T47D (cell line): Measurements from ENCODE around the gene CDADC1.

Experiments used
- DNase-seq, 2 experiments: peaks; one replicate each; pipeline versions ENCODE4 v3.0.0 to v3.0.0-alpha.2; 2011 to 2012; ENCODE audit warnings: low read depth in 1 of 2, low spot score in 1 of 2
- JUND ChIP-seq: IDR thresholded peaks from 2 replicates; pipeline ENCODE4 v1.6.1; 2012; ENCODE audit warnings: low read depth
- in situ Hi-C: cut with HindIII; loops from 2 replicates; pipeline ENCODE4 v1.10.0; 2016; ENCODE audit warnings: low sequenced_read_pairs, low pct_unique_long_range_greater_than_20kb

Gene CDADC1

DNA sequence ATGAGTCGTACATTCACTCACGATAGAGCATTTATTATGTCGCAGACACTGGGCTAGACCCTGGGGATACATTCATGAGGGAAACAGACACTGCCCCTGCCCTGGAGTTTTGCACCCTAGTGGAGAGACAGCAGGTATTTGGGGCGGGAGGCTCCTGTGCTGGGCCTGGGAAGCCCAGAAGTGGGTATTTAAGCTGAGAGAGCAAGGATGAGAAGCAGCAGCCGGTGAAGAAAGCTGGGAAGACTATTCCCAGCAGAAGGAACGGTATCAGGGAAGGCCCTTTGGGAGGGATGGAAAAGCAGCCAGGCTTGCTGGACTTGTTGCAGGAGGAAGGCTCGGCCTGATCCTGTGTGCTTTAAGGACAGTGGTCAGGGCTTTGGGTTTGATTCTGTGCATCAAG, 54.5 kb downstream of the CDADC1 start:
- in situ Hi-C loops, result no loop called here
- no peak for TF ChIP-seq JUND
- DNase-seq, result no peak

DNA sequence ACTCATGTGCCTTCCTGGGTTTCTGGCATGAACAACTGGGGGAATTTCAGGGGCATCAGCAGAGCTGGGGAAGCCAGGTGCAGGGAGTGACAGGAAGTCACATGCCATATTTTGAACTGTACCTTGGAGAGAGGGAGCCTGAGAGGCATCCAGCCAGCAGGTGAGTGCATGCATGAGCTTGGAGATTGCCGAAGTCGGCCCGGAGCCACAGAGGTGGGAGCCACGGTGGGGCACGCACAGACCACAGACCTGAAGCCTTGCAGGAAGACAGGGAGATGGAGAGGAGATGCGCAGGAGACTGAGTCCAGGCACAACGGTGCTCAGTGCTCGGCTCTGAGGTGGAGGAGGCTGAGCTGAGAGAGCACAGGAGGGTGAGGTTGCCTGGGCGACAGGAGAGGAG, 55.1 kb downstream of the CDADC1 start:
- in situ Hi-C loops, result no loop called here
- TF ChIP-seq JUND, result no peak
- no peak for DNase-seq

DNA sequence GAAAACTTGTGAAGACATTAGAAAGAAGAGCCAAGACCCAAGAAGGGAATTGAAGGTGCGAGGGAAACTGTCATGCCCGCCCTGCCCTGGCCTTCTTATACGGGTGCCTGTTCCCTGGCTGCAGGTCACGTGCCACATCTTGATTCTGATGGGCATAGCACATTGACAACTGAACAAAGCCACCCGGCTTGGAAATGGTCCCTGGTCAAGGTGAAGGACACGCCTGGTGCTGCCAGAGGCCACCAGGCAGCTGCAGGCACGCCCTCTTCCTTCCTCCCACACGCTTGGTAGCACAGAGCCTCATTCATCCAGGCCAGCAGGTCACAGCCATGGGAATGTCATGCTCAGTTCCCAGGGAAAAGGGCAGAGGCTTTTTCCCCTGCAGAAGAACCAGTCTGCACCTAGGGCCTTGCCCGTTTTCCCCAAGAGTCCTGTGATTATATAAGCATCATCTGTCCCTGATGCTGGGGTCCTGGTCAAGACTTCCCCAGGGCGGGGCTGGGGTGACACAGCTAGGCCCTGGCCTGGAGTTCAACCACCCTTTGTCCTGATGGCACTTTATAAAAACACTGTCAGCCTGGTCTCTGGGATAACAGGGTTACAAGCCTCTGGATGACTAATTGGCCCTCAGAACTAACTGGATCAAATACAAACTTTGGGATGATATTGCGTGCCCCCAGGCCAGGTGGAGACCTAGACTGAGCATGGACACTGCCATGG, 56.0 kb downstream of the CDADC1 start:
- DNase-seq, result no peak
- in situ Hi-C loops, result no loop called here
- TF ChIP-seq JUND, result no peak

DNA sequence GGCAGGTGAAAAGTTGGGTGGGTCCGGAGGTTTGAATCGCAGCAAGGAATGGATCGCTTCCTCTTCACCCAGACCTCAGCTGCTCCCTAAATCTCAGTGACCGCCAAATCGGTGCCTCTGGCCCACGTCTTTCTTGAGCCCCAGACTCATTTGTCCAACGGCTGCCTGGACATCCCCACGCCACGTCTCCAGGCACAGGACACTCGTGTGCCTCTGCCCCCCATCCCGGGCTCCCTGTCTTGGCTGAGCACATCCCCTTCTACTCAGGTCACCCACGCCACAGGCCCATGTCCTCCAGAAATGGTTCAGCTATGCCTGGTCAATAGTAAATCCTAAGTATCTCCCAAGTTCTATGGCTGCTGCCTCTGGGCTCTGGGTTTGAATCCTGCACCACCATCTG, 56.6 kb downstream of the CDADC1 start:
- TF ChIP-seq JUND, result no peak
- no peak for DNase-seq
- in situ Hi-C loops, result no loop called here

DNA sequence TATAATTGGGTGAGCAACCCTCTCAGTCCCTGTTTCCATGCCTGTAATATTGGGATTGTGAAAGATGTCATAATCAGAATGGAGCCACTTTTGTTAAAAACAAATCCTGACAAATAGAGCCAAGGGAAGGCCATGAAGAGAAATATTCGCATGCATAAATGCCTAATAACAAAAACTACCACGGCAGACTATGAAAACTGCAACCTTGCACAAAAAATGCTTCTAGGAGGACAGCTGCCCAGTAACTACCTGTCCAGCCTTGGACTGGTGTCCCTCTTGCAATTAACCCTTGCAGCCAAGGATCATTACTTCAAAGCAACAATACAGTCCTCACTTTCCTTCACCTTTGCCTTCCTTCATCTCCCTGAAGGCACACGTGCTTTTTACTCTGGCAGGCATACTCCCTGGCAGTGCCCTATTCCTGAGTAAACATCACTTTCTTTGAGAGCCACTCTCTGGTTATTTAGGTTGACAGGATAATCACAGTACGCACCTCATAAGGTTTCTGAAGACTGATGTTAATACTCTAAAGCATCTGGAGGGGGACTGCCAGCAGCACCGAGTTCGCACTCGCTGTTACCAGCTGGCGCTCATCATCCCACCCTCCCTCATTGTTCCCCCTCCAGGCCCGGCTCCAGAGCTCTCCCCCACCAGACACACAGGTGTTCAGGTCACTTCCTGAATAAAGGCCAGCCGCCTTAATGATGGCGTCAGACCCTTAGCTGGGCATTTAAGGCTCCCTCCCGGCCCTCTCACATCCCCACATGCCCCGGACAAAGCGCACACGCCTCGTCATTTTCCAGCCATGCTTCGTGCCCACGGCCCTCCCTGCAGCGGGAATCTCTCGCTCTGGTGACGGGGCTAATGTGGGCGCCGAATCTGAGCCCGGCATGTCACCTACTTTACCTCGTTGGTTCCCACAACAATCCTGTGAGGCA, 57.3 kb downstream of the CDADC1 start:
- no peak for TF ChIP-seq JUND
- in situ Hi-C loops, result no loop called here
- no peak for DNase-seq

DNA sequence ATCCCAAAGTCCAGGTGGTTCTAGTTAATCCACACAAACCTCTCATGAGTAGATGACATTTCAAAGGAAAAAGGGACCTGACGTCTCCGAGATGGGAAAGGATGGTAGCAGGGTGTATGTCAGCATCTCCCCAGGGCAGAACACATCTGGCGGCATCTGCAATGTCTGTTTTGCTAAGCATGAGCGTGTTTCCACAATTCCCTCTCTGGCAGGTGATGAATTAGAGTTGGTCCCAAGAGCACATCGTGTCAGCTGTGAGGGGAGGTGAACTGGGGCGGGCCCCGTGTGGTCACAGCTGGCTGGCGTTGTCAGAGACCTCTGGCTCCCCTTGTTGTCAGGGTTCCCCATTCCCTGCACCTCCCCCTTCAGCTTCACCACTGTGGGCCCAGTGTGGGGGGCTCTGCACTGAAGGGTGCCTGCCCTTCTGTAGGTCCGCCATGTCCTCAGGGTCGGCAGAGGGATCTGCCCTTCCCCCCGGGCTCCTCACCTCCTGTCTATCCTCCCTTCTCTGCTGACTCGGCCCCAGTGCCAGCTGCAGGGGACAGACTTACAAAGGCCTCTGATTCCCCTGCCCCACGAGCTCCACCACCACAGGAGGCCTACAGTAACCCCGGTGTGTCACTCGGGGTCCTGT, 58.2 kb downstream of the CDADC1 start:
- TF ChIP-seq JUND, result no peak
- DNase-seq, result no peak
- in situ Hi-C loops, result no loop called here

DNA sequence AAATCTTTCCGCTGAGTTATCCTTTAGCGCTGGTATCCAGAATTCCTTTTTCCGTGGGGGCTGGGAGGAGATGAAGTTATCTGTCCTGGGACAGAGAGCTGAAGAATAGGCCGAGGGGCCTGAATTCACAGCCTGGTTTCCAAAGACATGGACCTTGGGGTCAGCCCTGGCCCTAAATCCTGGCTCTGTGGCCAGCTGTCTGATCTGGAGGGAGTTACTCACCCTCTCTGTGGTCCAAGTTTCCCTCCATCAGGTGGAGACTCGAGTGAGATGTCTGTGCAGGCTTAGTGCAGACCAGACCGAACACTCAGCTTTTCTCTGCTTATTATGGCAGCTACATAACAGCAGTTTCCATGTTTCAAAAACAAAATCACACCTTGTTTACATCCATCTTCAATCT, 59.6 kb downstream of the CDADC1 start:
- in situ Hi-C loops, result no loop called here
- no peak for TF ChIP-seq JUND
- DNase-seq, result no peak

DNA sequence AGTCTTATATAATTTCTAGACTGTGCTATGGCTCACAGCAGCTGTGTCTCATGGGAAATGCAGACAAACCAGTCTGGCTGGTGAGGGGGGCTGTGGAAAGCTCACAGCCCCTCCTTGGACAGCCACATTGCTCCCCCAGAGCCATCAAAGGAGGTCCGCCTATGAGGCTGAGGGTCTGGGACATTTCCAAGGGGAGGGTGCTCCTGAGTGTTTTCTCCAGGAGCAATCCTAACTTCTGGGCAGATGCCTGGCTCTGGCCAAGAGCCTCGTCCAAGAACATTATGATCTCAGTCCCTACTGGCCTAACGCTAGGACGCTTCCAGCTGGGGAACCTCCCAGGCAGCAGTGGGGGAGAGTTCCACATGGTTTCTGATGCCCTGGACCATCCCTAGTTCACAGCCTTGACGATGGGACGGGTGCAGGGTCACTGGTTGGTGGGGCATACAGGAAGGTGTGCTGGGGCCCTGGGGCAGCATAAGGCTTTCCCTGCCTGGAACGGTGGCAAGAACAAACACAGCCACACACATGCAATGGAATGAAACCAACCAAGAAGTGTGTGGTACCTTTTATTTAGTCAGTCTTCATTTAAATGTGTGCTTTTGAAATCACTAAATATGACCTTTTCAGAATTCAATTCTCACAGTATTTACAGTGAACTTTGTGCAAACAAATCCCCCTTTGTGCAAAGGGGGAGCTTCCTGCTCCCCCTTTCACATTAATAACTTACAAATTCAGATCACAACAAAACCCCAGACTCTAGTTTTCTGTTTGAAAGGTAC, 60.6 kb downstream of the CDADC1 start:
- TF ChIP-seq JUND, result no peak
- in situ Hi-C loops, result no loop called here
- DNase-seq, result peak in 1 of 2 experiments; percentile 27

DNA sequence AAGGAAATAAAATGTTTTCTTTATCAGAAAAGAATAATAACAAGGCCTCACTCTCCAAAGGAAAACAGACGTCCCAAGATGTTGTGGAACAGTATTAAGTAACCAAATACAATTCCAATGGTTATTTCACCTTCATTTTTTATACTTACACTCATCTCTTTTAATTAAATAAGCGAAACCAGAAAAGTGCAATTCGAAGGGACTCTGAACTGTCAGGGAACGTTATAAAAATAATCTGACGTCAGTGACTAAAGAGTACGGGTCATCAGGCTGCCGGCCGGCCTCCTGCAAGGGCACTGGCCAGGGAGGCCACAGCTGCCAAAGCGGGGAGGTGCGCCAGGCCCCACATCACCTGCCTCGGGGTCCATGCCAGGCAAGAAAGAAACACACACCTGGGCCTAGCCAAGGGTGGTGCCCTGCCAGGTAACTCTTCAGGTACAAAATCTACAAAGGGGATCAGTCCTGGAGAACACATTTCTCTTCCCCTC, 61.2 kb downstream of the CDADC1 start:
- no peak for TF ChIP-seq JUND
- in situ Hi-C loops, result no loop called here
- DNase-seq, result no peak

DNA sequence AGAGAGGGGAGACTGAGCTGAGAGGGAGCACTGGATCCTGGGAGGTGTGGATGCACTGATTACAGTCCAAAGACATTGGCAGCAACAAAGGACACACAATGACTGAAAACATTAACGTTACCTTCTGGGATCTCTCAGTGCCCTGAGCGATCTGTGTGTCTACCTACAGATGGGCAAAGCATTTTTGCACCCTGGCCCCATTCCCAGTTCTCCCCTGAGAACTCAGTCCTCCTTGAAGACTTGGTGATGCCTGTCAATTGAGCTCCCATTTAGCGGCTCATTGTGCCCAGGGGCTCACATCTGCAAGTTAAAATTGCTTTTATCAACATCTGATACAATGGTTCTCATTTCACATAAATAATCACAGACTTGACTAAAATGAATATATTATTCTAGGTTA, 62.5 kb downstream of the CDADC1 start:
- no peak for TF ChIP-seq JUND
- in situ Hi-C loops, result no loop called here
- no peak for DNase-seq

DNA sequence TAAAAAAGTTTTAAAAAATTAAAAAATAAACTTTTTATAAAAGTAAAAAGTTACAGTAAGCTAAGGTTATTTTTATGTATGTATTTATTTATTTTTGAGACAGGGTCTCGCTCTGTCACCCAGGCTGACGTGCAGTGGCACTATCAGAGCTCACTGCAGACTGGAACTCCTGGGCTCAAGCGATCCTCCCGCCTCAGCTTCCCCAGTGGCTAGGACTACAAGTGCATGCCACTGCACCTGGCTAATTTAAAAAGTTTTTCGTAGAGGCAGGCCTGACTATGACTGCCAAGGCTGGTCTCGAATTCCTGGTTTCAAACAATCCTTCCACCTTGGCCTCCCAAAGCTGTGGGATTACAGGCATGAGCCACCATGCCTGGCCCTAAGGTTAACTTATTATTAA, 64.1 kb downstream of the CDADC1 start:
- no peak for DNase-seq
- no peak for TF ChIP-seq JUND
- in situ Hi-C loops, result no loop called here

DNA sequence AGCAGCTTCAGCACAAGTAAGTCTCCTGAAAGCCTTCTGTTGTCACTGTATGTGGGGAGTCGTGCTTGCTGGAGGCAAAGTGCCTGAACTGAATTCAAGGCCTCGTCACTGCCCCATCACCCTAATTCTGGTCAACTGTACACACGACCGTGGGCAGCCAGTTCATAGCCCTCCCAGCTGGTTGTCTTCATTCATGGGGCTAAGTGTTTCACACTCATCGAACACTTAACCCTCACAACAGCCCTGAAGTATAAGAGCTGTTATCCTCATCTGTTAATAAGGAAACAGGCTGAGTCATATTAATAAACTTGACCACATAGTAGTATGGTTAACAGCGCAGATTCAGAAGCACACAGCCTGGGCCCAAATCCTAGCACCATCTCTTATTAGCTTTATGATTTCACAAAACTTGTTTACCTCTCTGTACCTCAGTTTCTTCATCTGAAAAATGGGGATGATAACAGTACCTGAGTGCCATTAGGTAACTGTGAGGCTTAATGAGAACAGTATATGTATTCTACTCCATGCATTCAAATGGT, 66.7 kb downstream of the CDADC1 start:
- in situ Hi-C loops, result no loop called here
- no peak for DNase-seq
- no peak for TF ChIP-seq JUND
